GM10248 (cell line): ENCODE measurements around the gene GDPD3.

ENCODE experiments used
- CTCF ChIA-PET: fragments of 300-600 bp; sonication (Branson Sonifier 250); formaldehyde crosslinking; extraction: SDS; loops from one replicate; lab custom pipeline; 2021; ENCODE audit warnings: antibody characterized with exemption; lab: Yijun Ruan, JAX
- POLR2A ChIA-PET: fragments of 350-650 bp; sonication (Branson Sonifier 250); formaldehyde crosslinking; extraction: SDS; loops from one replicate; lab custom pipeline; 2020; ENCODE audit warnings: antibody characterized with exemption; lab: Yijun Ruan, JAX
- DNase-seq: peaks from one replicate; pipeline ENCODE4 v3.0.0; 2012; ENCODE audit errors: extremely low spot score
- TF ChIP-seq, protein P1 (sequence below): IDR thresholded peaks from 2 replicates; pipeline ENCODE4 v1.5.1; 2012; ENCODE audit warnings: mild to moderate bottlenecking, low read depth; ENCODE audit errors: extremely low read depth, missing control alignments, control extremely low read depth

GDPD3 gene

DNA sequence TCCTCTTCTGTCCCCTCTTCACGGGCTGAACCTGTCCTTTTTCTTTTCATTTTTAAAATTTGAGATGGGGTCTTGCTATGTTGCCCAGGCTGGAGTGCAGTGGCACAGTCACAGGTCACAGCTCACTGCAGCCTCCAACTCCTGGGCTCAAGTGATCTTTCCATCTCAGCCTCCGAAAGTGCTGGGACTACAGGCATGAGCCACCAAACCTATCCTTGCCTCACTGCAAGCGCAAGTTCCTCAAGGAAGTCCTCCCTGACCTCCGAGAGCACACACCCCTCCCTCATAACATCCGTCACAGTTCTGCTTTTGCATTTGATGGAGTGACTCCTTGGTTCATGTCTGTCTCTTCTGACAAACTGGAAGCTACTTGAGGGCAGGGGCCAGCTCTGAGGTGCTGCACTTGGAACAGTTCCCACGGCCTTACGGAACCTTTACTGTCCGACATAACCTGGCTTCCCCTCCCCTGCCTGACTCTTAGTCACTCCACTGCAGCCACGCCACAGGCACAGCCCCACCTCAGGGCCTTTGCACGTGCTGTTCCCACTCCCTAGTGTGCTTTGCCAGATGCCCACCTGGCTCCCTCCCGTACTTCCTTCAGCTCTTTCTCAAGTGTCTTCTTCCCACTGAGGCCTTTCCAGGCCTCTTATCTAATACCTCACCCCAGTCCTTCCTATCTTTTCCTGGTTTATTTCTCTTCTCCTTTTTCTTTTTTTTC, 26.0 kb downstream of the GDPD3 start:
- POLR2A ChIA-PET = interaction anchor here (0.5 kb wide), 1 partner anchor 803 kb away, joined by 4 read pairs; no protein-coding TSS in a partner anchor
- CTCF ChIA-PET = no interaction called here
- DNase-seq = no peak
- TF ChIP-seq, protein P1, sequence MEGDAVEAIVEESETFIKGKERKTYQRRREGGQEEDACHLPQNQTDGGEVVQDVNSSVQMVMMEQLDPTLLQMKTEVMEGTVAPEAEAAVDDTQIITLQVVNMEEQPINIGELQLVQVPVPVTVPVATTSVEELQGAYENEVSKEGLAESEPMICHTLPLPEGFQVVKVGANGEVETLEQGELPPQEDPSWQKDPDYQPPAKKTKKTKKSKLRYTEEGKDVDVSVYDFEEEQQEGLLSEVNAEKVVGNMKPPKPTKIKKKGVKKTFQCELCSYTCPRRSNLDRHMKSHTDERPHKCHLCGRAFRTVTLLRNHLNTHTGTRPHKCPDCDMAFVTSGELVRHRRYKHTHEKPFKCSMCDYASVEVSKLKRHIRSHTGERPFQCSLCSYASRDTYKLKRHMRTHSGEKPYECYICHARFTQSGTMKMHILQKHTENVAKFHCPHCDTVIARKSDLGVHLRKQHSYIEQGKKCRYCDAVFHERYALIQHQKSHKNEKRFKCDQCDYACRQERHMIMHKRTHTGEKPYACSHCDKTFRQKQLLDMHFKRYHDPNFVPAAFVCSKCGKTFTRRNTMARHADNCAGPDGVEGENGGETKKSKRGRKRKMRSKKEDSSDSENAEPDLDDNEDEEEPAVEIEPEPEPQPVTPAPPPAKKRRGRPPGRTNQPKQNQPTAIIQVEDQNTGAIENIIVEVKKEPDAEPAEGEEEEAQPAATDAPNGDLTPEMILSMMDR = no peak

DNA sequence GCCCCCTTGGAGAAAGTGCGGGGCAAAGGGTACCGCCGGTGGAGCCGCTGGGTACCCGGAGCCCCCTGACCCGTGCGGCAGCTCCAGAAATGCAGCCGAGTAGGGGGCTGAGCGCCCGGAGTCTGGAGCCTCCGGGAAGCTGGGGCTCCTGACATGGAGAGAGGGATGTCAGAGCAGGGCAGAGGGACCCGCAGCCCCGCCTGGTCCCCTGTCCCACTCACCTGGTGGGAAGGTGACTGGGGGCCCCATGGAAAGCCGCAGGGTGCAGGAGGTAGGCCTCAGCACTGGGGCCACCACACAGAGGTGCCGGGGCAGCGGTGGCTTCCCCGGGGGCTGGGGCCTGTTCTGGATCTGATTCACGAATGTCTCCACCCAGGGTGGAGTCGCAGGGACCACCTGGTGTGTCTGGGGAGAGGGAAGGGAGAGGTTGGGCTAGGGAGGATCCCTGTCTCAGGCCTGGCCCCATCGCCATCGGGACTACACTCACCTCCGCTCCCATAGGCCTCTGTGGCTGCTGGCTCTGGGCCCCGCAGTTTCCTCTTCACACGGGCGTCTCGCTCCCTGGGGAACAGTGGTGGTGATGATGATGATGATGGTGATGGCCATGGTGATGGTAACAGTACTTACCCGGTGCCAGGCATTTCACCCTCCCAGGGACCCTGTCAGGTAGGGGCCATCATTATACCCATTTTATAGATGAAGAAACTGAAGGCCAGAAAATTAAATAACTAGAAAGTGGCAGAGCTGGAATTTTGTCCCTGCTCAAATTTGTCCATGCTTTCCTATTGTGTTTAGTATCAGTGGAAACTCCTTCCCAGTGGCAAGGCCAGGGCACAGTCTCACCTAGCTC, 26.8 kb downstream of the GDPD3 start:
- ChIA-PET POLR2A (interaction anchor here (0.5 kb wide), 1 partner anchor 803 kb away, joined by 4 read pairs; no protein-coding TSS in a partner anchor), CTCF (no interaction called here)
- TF ChIP-seq, protein P1 = no peak
- DNase-seq = no peak

DNA sequence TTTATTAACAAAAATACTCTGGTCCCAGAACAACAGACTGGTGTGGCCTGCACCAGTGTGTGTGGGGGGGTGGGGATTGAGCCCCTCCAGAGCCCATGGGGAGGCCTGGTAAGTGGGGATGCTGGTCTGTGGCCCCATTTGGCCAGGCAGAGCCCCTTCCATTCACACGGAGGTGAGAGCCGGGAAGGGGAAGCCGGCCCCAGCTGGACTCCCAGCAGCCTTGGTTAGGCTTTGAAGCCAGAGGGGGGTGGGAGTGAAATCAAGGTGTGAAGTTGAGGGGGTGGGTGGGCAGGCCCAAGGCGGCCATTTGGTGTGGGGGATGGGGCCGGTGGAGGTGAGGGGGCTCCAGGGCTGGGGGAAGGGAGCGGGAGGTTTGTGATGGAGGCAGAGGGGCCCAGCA, 27.5 kb downstream of the GDPD3 start:
- CTCF ChIA-PET = no interaction called here
- DNase-seq = no peak
- POLR2A ChIA-PET = interaction anchor here (0.6 kb wide), 1 partner anchor 297 kb away, joined by 4 read pairs; no protein-coding TSS in a partner anchor
- TF ChIP-seq, protein P1 = no peak

DNA sequence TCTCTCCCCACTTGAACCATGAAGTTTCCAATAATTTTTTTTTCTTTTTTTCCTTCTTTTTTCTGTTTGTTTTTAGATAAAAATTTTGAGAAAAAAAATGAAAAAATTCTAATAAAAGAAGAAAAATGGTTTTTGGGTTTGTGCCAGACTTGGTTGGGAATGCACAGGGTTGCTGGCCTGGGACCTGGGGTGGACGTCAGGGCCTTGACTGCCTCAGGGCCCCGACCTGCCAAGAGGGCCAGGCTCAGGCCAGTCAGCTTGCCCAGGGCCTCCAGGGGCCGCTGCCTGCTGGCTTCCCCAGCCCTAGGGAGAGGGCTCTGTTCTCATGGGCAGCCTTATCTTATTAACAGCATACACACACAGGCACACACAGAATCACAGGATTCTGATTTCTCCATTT, 28.1 kb downstream of the GDPD3 start:
- DNase-seq = no peak
- CTCF ChIA-PET = no interaction called here
- POLR2A ChIA-PET = interaction anchor here (0.6 kb wide), 1 partner anchor 298 kb away, joined by 4 read pairs; no protein-coding TSS in a partner anchor
- TF ChIP-seq, protein P1 = no peak

DNA sequence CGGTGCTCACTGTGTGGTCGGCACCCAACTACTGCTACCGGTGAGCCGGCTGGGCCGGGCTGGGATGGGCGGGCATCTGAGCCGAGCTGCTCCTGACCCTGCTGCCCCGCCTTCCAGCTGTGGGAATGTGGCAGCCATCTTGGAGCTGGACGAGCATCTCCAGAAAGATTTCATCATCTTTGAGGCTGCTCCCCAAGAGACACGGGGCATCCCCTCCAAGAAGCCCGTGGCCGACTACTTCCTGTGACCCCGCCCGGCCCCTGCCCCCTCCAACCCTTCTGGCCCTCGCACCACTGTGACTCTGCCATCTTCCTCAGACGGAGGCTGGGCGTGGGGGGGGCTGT, 28.5 kb downstream of the GDPD3 start:
- DNase-seq = no peak
- TF ChIP-seq, protein P1 = no peak
- ChIA-PET POLR2A (no interaction called here), CTCF (no interaction called here)

DNA sequence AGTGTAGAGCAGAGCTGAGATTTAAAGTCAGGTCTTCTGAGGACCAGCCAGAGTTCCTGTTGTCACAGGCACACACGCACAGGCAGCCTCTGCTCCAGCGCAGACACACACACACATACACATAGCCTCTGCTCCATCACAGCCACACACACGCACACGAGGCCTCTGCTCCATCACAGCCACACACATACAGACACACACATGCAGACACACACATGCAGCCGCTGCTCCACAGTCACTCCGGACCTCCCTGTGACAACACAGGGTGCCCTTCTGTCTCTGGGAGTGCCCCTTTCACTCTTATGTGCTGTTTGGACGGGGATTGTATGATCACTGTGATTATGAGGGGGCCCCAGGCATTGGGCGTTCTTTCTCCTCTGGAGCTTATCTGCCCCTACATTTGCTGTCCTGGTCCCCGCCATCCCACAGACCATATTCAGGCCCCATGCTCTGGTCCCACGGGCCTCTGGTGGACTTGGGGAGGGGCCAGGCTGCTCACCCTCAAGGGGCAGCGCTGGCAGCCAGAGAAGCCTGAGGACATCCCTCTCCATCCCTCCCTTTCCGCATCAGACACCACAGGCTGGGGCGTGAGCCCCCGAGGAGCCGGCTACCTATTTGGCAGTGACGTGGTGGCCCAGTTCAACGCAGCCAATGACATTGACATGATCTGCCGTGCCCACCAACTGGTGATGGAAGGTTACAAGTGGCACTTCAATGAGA, 29.1 kb downstream of the GDPD3 start:
- no peak for DNase-seq
- TF ChIP-seq, protein P1 = no peak
- ChIA-PET POLR2A (no interaction called here), CTCF (no interaction called here)
